GM12878 (cell line): Measurements from ENCODE around the gene MRC2. TPM values are rescaled to one million over a fixed set of nuclear protein-coding genes. Genes with fewer than 3 reads are reported as not detected.

Experiments
- CEBPB ChIP-seq, 2 experiments: fragments of 150-350 bp in 1 of 2; IDR thresholded peaks; 2 replicates each; pipeline ENCODE4 v1.6.1; 2012 to 2014; ENCODE audit warnings: low read depth in 2 of 2, low read length in 2 of 2, borderline replicate concordance in 1 of 2, inconsistent platforms in 1 of 2
- EP300 ChIP-seq, 2 experiments: fragments of 150-350 bp in 1 of 2; IDR thresholded peaks; 2 replicates each; pipeline ENCODE4 v1.6.1; 2011 to 2012; ENCODE audit warnings: low read depth in 2 of 2, low read length in 2 of 2, borderline replicate concordance in 1 of 2, improper control_type of control experiment in 1 of 2, inconsistent platforms in 1 of 2; ENCODE audit not compliant: control insufficient read depth in 1 of 2
- FOXM1 ChIP-seq: IDR thresholded peaks from 2 replicates; pipeline ENCODE4 v1.6.1; 2012; ENCODE audit warnings: low read depth, mild to moderate bottlenecking, inconsistent platforms, low read length, moderate library complexity
- IKZF2 ChIP-seq, 2 experiments: fragments of 450-650 bp; IDR thresholded peaks; 2 replicates each; pipeline ENCODE4 v1.6.1; 2017; ENCODE audit warnings: mild to moderate bottlenecking in 2 of 2, moderate library complexity in 2 of 2
- RFX5 ChIP-seq: IDR thresholded peaks from 2 replicates; pipeline ENCODE4 v1.6.1; 2011; ENCODE audit warnings: low read depth, low read length, improper control_type of control experiment
- SMARCA5 ChIP-seq: fragments of 450-650 bp; IDR thresholded peaks from 2 replicates; pipeline ENCODE4 v1.6.1; 2017; ENCODE audit warnings: mild to moderate bottlenecking
- polyA plus RNA-seq, 11 experiments: library from polyadenylated mRNA; depleted of rRNA in 4 of 11; unstranded in 6 of 11; stranded (reverse) in 5 of 11; fragments of >200 nt; fragmentation: Nextera tagmentation in 4 of 11; fragmentation: Illumina TruSeq in 1 of 11; extraction: Ambion mirVana in 4 of 11; extraction: Trizol in 1 of 11; gene quantifications; 1 replicate in 1 of 11; 2 replicates in 10 of 11; pipeline versions ENCODE4 v1.2.1 to v1.2.3, GENCODE V29; 2011 to 2016; ENCODE audit warnings: inconsistent platforms in 2 of 11, missing spikeins in 2 of 11, low read depth in 1 of 11
- total RNA-seq, 4 experiments: library from RNA; depleted of rRNA in 3 of 4; stranded (reverse); fragments of >200 nt in 3 of 4; fragmentation: Illumina TruSeq in 1 of 4; extraction: Trizol in 1 of 4; gene quantifications; 2 replicates each; pipeline versions ENCODE4 v1.2.1 to v1.2.3, GENCODE V29; 2013 to 2021
- TF ChIP-seq, protein P1 (sequence below): fragments of 450-650 bp; formaldehyde crosslinking; IDR thresholded peaks from 2 replicates; pipeline ENCODE4 v1.5.0; 2022; ENCODE audit warnings: mild to moderate bottlenecking, missing genetic modification characterization
- TF ChIP-seq, protein P2 (sequence below): fragments of 450-650 bp; IDR thresholded peaks from 2 replicates; pipeline ENCODE4 v1.6.1; 2016; ENCODE audit warnings: mild to moderate bottlenecking

Gene MRC2
- total and polyA plus RNA-seq, 10 of the 15 experiments (the other 5 are each of a cell fraction or from before 2014, with no cell fraction given): 0.04 to 0.96 (median 0.30) TPM; not detected in 1

- TF ChIP-seq, protein P1, sequence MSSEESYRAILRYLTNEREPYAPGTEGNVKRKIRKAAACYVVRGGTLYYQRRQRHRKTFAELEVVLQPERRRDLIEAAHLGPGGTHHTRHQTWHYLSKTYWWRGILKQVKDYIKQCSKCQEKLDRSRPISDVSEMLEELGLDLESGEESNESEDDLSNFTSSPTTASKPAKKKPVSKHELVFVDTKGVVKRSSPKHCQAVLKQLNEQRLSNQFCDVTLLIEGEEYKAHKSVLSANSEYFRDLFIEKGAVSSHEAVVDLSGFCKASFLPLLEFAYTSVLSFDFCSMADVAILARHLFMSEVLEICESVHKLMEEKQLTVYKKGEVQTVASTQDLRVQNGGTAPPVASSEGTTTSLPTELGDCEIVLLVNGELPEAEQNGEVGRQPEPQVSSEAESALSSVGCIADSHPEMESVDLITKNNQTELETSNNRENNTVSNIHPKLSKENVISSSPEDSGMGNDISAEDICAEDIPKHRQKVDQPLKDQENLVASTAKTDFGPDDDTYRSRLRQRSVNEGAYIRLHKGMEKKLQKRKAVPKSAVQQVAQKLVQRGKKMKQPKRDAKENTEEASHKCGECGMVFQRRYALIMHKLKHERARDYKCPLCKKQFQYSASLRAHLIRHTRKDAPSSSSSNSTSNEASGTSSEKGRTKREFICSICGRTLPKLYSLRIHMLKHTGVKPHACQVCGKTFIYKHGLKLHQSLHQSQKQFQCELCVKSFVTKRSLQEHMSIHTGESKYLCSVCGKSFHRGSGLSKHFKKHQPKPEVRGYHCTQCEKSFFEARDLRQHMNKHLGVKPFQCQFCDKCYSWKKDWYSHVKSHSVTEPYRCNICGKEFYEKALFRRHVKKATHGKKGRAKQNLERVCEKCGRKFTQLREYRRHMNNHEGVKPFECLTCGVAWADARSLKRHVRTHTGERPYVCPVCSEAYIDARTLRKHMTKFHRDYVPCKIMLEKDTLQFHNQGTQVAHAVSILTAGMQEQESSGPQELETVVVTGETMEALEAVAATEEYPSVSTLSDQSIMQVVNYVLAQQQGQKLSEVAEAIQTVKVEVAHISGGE (CRISPR knock-in tag): no peak
- TF ChIP-seq EP300 (IDR thresholded peaks at IDR 0.05; ENCODE audit: borderline replicate concordance in 1 of 2, control insufficient read depth in 1 of 2, low read depth in 2 of 2, low read length in 2 of 2): no peak
- TF ChIP-seq, protein P2, sequence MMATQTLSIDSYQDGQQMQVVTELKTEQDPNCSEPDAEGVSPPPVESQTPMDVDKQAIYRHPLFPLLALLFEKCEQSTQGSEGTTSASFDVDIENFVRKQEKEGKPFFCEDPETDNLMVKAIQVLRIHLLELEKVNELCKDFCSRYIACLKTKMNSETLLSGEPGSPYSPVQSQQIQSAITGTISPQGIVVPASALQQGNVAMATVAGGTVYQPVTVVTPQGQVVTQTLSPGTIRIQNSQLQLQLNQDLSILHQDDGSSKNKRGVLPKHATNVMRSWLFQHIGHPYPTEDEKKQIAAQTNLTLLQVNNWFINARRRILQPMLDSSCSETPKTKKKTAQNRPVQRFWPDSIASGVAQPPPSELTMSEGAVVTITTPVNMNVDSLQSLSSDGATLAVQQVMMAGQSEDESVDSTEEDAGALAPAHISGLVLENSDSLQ: no peak
- no peak for TF ChIP-seq FOXM1
- no peak for TF ChIP-seq RFX5
- no peak for TF ChIP-seq SMARCA5
- no peak for TF ChIP-seq CEBPB (IDR thresholded peaks at IDR 0.05; ENCODE audit: borderline replicate concordance in 1 of 2, low read depth in 2 of 2, low read length in 2 of 2)
- TF ChIP-seq IKZF2 (IDR thresholded peaks at IDR 0.05): no peak
These were observed 50.9 kb downstream of the MRC2 start (continued) for GRCh38 chr17:62678214-62678919.
